GM19035 (cell line): ENCODE data around the gene WDR70.
"Not testable (repeated sequence)": the region's sequence is repeated elsewhere in the genome, so short reads cannot be mapped to it uniquely, and the experiment has no call there.

Source experiments
- ATAC-seq: cut with Tn5 transposase; IDR thresholded peaks from one replicate; pipeline ENCODE4 v1.9.1; 2021; ENCODE audit not compliant: unreplicated experiment

Gene WDR70

DNA sequence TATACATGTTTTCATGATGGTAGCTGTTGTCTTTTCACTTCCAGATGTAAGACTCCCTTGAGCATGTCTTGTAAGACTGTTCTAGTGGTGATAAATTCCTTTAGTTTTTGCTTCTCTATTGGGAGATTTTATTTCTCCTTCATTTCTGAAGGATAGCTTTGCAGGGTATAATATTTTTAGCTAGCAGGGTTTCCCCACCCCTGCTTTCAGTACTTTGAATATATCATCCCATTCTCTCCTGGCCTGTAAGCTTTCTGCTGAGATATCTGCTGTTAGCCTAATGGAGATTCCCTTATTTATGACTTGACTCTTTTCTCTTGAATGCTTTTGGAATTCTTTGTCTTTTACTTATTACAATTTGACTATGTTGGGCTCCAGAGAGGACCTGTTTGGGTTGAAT, 249.8 kb downstream of the WDR70 start:
- ATAC-seq: no peak

DNA sequence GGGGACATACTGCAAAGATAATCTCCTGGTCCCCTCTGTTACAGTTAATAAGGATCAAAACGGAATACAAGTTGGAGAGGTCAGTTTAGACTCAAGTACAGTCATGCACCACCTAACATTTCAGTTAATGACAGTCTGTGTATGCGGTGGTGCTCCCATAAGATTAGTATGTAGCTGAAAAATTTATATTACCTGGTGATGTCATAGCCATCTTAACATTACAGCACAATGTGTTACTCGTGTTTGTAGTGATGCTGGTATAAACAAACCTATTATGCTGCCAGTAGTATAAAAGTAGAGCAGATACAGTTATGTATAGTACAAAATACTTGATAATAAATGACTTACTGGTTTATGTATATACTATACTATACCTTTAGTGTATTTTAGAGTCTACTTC, 252.8 kb downstream of the WDR70 start:
- ATAC-seq: no peak

DNA sequence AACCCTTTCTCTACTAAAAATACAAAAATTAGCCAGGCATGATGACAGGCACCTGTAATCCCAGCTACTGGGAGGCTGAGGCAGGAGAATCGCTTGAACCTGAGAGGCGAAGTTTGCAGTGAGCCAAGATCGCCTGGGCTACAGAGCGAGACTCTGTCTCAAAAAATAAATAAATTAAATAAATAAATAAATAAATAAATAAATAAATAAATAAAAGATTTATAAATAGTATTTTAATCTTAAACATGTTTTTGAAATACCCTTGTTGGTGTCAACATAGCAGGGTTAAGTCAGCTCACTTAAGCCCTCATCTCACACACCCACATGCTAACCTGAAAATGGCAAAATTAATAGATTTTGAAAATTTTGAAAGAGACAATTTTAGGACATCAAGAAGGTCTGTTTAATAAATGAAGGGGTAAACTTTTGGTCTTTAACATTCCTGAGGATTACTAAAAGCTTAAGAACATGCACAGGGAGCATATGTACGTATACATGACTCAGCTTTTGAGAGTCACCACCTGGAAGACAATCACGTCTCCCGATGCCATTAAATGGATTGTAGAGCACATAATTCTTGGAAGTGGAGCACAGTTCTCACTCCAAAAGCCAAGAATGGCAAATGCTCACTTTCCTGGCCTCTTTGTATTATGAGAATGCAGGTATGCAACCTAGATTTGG, 258.2 kb downstream of the WDR70 start:
- no peak for ATAC-seq

DNA sequence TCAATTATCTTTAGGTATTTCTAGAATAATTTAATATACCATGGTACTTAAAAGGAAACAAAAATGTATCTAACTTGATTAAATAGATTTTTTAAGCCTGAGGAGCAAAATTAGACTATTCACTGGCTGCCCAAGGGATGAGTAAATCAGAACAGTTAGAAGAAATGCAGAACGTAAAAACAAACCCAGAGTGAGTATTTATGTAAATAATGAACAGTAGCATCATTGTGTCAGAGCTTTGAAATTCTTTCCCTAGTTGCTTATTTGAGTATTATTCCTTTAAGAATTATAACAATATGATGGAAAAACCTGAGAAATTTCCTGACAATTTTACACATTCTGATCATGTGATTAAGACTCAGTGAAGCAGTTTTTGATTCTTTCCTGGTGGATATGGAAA, 259.8 kb downstream of the WDR70 start:
- ATAC-seq: no peak

DNA sequence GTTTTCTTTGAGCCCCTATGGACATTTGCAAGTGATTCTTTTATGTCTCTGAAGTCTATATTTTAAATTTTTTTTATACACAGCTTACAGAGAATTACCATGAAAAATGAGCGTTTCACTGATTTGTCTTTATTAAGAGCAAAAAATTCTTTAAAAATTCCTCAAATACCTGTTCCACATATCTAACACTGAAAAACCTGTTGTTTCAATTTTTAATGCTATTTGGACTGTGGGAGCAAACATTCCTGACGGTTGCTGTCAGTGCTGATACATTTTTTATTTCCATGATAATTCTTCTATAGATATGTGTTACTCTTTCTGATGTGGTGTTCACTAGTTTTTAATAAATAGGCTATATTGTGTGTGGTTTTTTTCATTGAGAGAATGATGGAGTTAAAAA, 261.0 kb downstream of the WDR70 start:
- ATAC-seq: no peak

DNA sequence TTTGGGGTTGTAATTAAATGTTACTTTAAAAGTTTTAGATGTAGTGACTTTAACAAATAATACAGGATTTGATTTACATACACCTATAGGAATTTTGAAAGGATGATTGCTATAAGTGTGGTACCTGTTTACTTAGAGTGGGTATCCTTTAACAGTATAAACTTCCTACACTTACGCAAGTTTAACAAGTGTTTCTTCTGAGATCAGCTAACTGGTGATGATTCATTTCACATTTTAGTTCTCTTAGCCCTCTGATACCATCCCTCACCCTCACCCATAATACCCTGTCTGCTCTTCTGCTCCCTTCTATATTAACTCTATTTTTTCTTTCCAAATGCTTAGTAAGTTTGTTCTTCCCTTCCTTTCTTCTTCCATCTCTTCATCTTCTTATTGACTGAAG, 262.8 kb downstream of the WDR70 start:
- no peak for ATAC-seq

DNA sequence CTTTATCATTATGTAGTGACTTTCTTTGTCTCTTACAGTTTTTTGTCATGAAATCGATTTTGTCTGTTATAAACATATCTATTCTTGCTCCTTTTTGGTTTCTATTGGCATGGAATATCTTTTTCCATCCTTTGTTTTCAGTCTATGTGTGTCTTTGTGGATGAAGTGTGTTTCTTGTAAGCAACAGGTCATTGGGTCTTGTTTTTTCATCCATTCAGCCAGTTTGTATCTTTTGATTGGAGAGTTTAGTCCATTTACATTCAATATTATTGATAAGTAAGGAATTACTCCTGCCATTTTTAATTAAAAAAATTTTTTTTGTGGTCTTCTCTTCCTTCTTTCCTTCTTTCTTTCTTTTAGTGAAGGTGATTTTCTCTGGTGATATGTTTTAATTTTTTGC, 266.6 kb downstream of the WDR70 start:
- ATAC-seq: no peak

DNA sequence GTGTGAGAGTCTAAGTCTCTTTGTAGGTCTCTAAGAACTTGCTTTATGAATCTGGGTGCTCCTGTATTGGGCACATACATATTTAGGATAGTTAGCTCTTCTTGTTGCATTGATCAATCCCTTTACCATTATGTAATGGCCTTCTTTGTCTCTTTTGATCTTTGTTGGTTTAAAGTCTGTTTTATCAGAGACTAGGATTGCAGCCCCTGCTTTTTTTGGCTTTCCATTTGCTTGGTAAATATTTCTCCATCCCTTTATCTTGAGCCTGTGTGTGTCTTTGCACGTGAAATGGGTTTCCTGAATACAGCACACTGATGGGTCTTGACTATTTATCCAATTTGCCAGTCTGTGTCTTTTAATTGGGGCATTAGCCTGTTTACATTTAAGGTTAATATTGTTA, 275.4 kb downstream of the WDR70 start:
- not testable (repeated sequence) for ATAC-seq

DNA sequence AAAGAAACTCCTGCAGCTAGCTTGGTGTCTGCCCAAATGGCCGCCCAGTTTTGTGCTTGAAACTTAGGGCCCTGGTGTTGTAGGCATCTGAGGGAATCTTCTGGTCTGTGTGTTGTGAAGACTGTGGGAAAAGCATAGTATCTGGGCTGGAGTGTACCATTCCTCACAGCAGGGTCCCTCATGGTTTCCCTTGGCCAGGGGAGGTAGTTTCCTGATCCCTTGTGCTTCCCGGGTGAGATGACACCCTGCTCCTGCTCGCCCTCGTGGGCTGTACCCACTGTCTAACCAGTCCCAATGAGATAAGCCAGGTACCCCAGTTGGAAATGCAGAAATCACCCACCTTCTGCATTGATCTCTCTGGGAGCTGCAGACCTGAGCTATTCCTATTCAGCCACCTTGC, 277.9 kb downstream of the WDR70 start:
- ATAC-seq: no peak

DNA sequence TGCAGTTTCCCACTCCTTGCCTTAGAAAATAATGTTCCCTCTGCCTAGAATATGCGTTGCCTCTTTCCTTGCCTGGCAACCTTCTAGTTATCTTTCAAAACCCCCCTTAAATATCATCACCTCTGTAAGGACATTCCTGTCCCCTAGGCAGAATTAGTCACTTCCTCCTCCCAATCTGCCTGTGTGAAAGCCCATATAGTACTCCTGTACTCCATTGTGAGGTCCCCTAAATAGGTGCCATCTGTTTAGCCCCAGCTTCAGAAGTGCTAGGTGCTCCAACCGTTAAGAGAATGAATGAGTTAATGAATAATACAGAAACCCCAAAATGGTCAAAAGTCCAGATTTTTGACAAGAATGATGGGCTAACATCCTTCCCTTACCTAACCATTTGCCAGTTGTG, 279.3 kb downstream of the WDR70 start:
- no peak for ATAC-seq

DNA sequence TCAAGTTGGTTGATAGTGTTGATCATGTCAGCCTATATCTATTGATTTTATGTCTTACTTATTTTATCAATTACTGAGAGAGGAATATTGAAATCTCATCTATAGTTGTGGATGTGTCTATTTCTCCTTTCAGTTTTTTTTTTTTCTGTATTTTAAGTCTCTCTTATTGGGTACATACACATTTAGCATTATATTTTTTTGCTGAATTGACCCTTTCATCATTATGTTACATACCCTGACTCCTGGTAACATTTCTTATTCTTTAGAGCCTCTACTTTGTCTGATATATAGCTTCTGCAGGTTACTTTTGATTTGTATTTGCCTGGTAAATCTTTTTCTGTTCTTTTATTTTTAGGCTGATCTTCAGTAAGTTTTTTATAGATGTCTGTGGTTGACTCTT, 281.2 kb downstream of the WDR70 start:
- ATAC-seq: no peak

DNA sequence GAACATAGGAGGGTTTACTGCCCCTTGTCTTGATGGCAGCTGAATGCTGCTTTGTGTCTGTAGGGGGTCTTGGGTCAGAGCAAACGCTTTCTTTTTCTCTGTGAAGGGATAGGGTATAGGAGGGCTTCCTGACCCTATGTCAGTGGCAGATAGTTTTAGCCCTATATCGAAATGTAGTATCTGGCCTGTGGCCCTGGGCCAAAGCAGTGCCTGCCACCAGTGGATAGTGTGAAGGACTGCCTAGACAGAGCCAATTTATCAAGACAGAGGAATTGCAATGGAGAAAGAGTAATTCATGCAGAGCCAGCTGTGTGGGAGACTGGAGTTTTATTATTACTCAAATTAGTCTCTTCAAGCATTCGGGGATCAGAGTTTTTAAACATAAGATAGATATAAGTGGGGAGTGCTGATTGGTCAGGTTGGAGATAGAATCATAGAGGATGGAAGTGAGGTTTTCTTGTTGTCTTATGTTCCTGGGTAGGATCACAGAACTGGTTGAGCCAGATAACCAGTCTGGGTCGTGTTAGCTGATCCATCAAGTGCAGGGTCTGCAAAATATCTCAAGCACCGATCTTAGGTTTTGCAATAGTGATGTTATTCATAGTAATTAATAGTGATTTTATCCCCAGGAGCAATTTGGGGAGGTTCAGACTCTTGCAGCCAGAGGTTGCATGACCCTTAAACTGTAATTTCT, 282.3 kb downstream of the WDR70 start:
- no peak for ATAC-seq

DNA sequence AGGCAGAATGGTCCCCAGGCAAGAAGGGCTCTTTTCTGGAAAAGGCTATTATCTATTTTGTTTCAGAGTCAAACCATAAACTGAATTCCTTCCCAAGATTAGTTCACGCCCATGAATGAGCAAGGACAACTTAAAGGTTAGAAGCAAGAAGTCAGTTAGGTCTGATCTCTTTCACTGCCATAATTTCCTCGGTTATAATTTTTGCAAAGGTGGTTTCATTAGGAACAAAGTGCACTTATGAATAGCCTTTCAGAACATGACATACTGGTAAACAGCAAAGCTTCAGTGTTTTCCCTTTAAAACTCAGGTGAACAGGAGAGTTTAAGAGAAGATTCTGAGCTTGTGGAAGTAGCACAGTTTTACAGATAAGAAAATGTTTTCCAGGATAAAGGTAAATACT, 282.8 kb downstream of the WDR70 start:
- ATAC-seq: no peak

DNA sequence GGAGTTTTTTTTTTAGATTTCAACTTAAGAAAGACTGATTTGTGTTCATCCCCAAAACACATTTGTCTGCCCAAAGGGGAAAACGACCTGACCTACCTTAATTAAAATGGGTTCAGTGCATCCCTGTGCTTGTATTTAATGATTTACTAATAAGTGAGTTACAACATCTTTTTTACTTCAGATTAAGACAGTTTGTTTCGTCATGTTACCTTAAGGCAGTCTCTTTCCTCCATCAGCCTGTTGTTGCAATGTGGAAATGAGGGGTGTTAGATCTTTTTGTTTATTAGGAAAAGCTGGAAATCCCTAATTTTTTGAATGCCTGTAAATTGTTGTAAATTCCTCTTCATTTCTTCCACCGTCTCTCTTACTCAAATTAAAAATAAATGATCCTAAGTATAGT, 283.2 kb downstream of the WDR70 start:
- ATAC-seq: no peak

DNA sequence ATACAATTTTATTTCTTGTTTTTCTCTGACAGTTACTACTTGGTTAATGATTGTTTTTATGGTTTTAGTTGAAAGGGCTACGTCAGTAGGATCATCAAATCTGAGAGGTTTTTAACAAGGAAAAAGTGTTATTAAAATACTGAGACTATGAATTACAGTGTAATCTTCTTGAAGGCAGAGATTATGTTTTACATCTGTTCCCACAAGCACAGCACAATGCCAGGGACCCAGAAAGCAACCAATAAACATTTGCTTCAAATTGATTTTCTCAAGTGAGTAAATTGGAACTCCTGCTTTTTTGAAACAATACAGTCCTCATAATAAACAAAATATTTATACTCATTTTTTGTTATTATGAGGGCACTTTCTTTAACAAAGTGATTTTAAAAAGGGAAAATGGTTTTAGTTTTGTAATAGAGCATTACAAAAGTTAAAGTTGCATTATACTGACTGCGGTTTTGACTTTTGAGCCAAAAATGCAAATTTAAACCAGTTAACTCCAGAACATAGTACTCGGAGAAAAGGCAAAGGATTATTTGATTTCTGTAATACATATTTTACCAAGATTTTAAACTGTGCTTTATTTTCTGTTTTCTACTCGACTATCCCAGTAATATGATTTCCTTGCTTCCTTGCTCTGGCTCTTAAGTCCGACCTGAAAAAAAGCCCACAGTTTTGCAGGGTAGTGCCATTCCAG, 283.8 kb downstream of the WDR70 start:
- ATAC-seq: no peak

DNA sequence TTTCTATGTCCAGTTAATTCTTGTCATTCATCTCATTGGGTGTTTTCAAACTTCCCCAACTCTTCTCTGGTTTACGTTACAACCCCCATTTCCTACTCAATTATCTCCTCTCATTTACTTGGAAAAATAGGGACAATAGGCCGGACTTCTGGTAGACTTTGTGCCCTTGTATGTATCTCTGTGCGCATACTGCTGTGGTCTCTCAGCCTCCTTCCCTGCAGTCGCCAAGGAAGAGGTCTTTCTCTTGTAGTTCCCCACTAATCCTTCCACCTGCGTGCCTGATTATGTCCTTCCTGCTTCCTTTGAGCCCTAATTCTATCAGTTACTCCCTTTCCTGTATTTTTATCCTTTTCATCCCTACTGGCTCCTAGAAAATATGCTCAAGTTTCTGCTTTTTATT, 284.4 kb downstream of the WDR70 start:
- no peak for ATAC-seq

DNA sequence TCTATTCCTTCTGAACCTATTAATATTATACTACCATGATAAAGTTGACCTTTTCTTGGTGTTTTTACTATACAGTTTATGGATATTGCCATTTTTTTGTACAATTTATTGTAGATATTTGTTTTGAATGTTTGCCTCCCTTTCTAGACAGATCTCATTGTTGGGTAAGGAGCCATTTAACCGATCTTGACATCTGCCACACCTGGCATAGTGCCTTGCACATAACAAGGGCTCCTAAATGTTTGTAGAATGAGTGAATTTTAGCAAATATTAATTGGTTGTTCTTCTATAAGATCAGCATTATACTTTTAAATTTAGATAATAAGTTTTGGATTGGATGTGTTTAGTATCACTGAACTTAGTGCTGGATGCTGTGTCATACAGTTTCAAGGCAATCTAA, 285.4 kb downstream of the WDR70 start:
- no peak for ATAC-seq

DNA sequence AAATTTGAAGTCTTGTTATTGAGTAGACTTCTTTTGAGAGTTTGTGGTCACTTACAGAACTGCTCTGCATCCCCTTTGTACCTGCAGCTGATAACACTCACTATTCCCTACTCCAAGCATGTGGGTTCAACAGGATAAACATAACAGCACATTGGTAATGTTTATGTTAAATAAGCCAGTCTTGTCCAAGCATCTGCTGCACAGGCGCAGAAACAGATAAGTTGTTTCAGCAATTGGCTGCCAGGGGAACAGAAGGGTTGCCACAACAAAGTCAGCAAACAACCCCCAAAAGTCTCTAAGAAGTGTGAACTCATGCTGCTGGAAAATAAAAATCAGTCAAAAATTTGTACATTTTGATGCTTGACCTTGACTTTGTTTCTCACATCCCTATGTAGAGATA, 286.2 kb downstream of the WDR70 start:
- no peak for ATAC-seq

DNA sequence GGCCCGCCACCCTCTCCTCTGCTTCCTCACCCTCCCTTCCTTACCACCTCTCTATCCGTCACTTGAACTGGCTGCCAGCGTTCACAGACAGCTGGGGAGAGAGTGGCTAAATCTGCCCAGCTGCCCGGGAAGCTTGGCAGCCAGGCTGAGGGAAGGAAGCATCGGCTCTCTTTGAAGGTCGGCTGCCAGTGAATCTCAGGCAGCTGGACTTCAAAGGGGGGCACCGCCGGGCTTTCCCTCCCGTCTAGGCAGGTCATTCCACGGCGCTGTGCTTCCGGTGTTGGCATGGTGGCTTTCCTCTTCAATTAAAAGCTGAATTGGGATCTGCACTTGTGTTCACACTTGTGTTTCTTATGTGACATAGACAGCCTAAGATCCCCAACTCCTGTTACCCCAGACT, 286.8 kb downstream of the WDR70 start:
- no peak for ATAC-seq

DNA sequence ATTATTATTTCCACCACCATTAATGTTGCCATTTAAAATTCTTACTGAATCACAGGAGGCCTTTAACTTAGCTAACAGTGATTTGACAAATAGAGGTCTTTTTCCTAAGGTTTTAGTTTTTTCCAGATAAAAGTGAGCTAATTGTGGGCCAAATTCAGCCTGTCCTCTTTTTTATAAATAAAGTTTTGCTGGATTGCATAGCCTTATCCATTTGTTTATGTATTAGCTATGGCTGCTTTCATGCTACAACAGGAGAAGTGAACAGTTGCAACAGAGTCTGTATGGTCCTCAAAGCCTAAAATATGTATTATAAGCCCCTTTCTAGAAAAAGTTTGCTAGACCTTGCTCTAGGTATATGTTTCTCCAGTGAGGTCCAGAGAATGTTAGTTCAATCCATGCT, 288.3 kb downstream of the WDR70 start:
- ATAC-seq: no peak

DNA sequence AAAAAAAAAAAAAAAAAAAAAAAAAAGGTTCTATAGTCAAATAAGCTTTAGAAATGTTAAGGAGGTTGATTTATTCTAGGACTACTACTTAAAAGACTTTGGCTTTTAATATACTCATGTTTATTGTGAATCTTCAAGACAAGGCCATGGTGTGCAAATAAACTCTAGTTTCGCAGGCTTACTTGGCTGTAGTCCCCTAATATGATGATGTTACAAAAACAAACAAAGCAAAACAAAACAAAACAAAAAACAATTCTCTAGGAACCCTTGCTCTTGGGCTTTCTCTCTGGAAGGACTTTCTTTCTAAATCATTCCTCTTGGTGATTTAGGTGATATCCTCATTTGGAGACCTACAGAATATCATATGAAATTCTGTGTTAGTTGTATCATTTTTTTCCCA, 288.7 kb downstream of the WDR70 start:
- no peak for ATAC-seq

DNA sequence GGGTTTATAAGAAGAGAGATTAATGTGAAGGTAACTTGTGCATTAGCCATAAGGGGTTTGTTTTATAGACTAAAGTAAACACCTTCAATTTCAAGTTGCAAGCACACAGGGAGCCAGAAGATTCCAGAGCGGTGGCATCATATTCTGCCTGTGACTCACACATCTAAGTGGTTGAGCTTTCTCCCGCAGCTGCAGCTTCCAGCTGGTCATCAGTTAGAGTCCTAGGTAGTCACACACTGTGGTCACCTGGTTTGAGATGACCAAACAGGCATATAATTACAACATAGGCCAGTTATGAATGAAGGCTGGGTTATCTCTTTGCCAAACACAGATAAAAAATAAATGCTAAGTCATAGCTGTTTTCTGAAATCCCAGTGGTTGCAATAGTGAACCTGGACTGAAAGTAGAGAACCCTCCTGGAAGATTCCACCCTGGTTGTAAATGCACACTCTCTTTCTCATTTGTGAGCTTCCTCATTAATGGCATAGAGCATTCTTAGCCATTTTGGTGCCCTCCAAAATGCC, 289.5 kb downstream of the WDR70 start:
- ATAC-seq: no peak
